HL-60 (cell line): ENCODE results near the gene RAVER1.

ENCODE experiments used
- CTCF ChIP-seq: IDR thresholded peaks from one replicate; pipeline ENCODE4 v1.5.1; 2011; ENCODE audit warnings: low read length, control low read depth, inconsistent platforms; ENCODE audit not compliant: insufficient read depth
- POLR2AphosphoS5 ChIP-seq: IDR thresholded peaks from 2 replicates; pipeline ENCODE4 v1.6.1; 2012; ENCODE audit warnings: low read depth

- TF ChIP-seq POLR2AphosphoS5: no peak
- TF ChIP-seq CTCF: no peak
Measured at GRCh38 chr19:10327793-10328192, 5.5 kb downstream of the RAVER1 start.
